Brain microvascular endothelial cell (primary cell): ENCODE results near the gene PGAM5.

Experiments
- DNase-seq: peaks from one replicate; pipeline ENCODE4 v3.0.0-alpha.2; 2020
- H3K27ac ChIP-seq: fragments of 250-450 bp; sonication (Bioruptor Pico); 2 replicates; pipeline ENCODE4 v1.5.1; 2020; ENCODE audit warnings: mild to moderate bottlenecking, moderate library complexity
- H3K27me3 ChIP-seq: fragments of 250-450 bp; sonication (Bioruptor Pico); replicated peaks from 2 replicates; pipeline ENCODE4 v1.5.1; 2020; ENCODE audit warnings: mild to moderate bottlenecking
- H3K36me3 ChIP-seq: fragments of 250-450 bp; sonication (Bioruptor Pico); replicated peaks from 2 replicates; pipeline ENCODE4 v1.5.1; 2020; ENCODE audit warnings: mild to moderate bottlenecking
- H3K4me3 ChIP-seq: 2 replicates; pipeline ENCODE4 v1.5.1; 2011; ENCODE audit warnings: low read depth, mild to moderate bottlenecking, control low read depth, low read length, moderate library complexity
- in situ Hi-C: cut with HindIII; loops from 2 replicates; pipeline ENCODE4 v1.10.0; 2017; ENCODE audit warnings: low sequenced_read_pairs, low pct_ligation_motif_present
- TF ChIP-seq, protein P1 (sequence below): IDR thresholded peaks from 2 replicates; pipeline ENCODE4 v1.5.1; 2011; ENCODE audit warnings: low read depth, mild to moderate bottlenecking, moderate library complexity, low read length, control low read depth, inconsistent platforms; ENCODE audit errors: missing control alignments

The PGAM5 gene

DNA sequence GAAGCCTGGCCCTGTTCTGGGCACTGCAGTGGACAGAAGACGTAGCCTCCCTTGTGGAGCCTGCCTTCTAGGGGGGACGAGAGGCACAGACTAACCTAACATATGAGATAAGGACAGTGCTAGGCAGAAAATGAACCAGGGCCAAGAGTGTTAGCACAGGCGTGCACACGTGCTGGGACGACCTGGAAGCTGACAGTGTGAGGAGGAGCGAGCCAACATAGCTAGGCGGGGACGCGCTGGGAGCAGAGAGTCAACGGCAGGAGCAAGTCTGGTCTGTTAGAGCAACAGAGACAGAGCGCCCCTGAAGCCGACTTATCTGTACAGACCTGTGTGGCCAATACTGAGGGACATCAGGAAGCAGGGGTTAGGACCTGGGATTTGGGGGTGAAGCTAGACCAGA is 15.2 kb upstream of the PGAM5 start:
- no peaks in the 10 kb centered on the region for H3K27me3 ChIP-seq
- H3K27ac ChIP-seq, result no peak overlapping the region
- no peaks in the 10 kb centered on the region for H3K36me3 ChIP-seq
- H3K4me3 ChIP-seq, result no peak overlapping the region
- DNase-seq, result no peak
- TF ChIP-seq, protein P1, sequence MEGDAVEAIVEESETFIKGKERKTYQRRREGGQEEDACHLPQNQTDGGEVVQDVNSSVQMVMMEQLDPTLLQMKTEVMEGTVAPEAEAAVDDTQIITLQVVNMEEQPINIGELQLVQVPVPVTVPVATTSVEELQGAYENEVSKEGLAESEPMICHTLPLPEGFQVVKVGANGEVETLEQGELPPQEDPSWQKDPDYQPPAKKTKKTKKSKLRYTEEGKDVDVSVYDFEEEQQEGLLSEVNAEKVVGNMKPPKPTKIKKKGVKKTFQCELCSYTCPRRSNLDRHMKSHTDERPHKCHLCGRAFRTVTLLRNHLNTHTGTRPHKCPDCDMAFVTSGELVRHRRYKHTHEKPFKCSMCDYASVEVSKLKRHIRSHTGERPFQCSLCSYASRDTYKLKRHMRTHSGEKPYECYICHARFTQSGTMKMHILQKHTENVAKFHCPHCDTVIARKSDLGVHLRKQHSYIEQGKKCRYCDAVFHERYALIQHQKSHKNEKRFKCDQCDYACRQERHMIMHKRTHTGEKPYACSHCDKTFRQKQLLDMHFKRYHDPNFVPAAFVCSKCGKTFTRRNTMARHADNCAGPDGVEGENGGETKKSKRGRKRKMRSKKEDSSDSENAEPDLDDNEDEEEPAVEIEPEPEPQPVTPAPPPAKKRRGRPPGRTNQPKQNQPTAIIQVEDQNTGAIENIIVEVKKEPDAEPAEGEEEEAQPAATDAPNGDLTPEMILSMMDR, result no peak
- in situ Hi-C loops, result no loop called here

DNA sequence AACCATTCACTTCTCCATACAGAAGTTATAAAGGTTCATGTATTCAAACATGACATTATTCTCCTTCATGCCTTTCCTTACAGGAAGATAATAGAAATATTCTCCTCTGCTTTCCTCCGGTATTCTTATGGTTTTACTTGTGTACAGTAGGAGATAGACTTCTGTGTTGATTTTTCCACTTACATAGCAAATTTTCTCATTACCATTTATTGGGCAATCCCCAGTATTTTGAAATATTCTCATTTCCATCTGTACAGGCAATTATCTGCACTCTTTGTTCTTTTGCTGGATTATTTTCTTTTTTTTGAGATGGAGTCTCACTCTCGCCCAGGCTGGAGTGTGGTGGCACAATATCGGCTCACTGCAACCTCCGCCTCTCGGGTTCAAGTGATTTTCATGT is 12.3 kb upstream of the PGAM5 start:
- TF ChIP-seq, protein P1, result no peak
- in situ Hi-C loops, result no loop called here
- no peak for DNase-seq
- H3K4me3 ChIP-seq, result no peak overlapping the region
- no peaks in the 10 kb centered on the region for H3K27me3 ChIP-seq
- H3K27ac ChIP-seq, result no peak overlapping the region
- H3K36me3 ChIP-seq, result no peaks in the 10 kb centered on the region

DNA sequence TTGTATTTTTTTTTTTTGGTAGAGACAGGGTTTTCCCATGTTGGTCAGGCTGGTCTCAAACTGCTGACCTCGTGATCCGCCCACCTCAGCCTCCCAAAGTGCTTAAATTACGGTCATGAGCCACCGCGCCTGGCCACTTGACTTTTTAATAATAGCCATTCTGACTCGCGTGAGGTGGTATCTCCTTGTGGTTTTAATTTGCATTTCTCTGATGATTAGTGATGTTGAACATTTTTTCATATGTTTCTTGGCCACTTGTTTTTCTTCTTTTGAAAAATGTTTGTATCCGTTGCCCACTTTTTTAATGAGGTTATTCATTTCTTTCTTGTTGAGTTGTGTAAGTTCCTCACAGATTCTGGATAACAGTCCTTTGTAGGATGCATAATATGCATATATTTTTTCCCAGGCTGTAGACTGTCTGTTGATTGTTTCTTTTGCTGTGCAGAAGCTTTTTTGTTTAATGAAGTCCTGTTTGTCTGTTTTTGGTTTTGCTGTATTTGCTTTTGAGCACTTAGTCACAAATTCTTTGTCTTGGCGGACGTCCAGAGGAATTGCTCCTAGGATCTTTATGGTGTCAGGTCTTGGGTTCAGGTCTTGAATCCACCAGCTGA is 10.3 kb upstream of the PGAM5 start:
- DNase-seq, result peak; percentile 56
- in situ Hi-C loops, result no loop called here
- Histone ChIP-seq H3K27ac (no peak overlapping the region), H3K4me3 (no peak overlapping the region), H3K27me3 (no peaks in the 10 kb centered on the region), H3K36me3 (no peaks in the 10 kb centered on the region)
- TF ChIP-seq, protein P1, result no peak

DNA sequence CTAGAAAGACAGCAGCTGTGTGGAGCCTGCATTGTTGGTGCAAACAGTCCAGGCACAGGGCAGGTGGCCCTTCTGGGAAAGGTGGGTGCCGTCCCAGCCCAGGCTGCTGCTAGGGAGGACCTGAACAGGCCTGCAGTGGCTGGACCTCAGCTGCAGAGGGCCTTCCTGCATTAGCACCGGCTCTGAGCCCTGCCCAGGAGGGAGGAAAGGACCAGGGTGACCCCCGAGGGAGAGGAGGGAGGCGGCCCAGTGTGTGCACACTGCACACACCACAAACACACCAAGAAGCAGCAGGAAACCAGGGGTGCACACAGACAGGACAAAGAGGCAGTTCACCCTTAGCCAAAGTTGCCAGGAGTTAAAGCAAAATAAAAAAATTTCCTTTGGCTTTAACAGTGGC is 8.0 kb upstream of the PGAM5 start:
- no peaks in the 10 kb centered on the region for H3K36me3 ChIP-seq
- in situ Hi-C loops, result no loop called here

DNA sequence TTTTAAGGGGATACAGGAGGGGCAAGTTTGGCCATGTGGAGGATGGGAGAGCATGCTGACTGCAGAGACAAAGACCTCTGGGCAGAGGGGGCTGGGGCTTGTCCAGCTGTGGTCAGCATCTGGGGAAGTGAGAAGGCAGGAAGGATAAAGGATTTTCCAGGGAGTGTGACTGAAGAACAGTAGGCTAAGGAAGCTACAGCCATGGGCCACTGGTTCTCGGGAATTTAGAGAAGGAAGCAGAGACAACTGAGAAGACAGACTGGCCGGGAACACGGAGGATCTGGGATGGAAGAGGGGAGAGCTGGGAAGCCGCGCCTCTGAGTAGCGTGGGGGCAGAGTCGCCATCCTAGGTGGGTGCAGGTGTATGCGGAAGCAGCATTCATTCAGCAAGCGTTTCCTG is 7.0 kb upstream of the PGAM5 start:
- no peaks in the 10 kb centered on the region for H3K36me3 ChIP-seq
- in situ Hi-C loops, result no loop called here

More for the DNA sequence above, 8.0 kb upstream of the PGAM5 start:
- Histone ChIP-seq H3K4me3 (no peak overlapping the region), H3K27ac (no peak overlapping the region), H3K27me3 (no peaks in the 10 kb centered on the region)
- no peak for DNase-seq
- TF ChIP-seq, protein P1, result no peak

DNA sequence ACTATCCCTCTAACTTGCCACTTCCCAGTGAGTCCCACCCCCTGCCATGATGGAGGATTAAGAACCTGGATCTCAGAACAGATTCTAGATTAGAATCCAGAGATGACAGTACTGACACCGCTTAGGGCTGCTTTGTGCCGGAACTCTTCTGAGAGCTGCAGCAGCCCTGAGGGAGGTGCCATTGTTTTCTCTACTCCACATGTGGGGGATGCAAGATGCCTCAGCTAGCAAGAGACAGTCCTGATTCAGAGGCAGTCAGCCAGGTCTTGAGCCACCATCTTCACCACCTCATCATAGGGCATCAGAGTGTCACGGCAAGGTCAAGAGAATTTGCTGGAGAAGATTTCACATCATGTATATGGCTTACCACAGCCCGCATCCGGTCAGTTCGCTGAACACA is 3.4 kb upstream of the PGAM5 start:
- no peak for DNase-seq
- H3K36me3 ChIP-seq, result no peaks in the 10 kb centered on the region
- in situ Hi-C loops, result no loop called here
- no peaks in the 10 kb centered on the region for H3K27me3 ChIP-seq
- H3K4me3 ChIP-seq, result no peak overlapping the region
- TF ChIP-seq, protein P1, result no peak
- no peak overlapping the region for H3K27ac ChIP-seq

More for the DNA sequence above, 7.0 kb upstream of the PGAM5 start:
- H3K27me3 ChIP-seq, result no peaks in the 10 kb centered on the region
- DNase-seq, result no peak
- TF ChIP-seq, protein P1, result no peak
- H3K27ac ChIP-seq, result no peak overlapping the region
- no peak overlapping the region for H3K4me3 ChIP-seq
